ENCODE data around the gene PFN1. TPM values are rescaled to one million over a fixed set of nuclear protein-coding genes. Genes with fewer than 3 reads are reported as not detected.

The PFN1 gene
- total and polyA plus RNA-seq, 9 of the 15 experiments (the other 6 are each of a cell fraction or from before 2014, with no cell fraction given), result 60.5 to 1,479 (median 456) TPM

DNA sequence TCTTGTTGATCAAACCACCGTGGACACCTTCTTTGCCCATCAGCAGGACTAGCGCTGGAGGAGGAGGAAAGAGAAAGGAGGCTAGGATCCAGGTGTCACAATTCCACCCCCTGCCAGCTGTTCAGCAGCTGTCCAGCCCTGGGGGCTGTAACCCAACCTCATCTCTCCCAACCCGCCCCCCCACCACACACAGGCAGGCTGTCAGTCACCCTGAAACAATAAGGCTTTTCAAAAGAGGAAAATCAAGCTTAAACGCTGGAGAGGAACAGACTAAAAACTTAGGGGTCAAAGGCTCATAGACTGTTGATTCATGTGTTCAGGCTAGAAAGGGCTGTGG is 2.4 kb downstream of the PFN1 start:
- no TSS peak for BruUV-seq (replicated peaks)
- no peak overlapping the region for H2AFZ ChIP-seq (ENCODE audit: low read depth, low read length)
- peak overlapping the region; percentile 98 for H3K27ac ChIP-seq (ENCODE audit: extremely low read depth, low read depth, low read length)
- ChIA-PET CTCF (ENCODE audit: low intra/inter-chr PET ratio) (no interaction called here), POLR2A (interaction anchor here (0.6 to 3.2 kb wide), 4 partner anchors 17 to 813 kb away, joined by 3 to 21 read pairs (median 3); partner anchors contain the start of gene SPAG7)
- no peaks in the 10 kb centered on the region for H3K9me1 ChIP-seq (ENCODE audit: control insufficient read depth, insufficient read depth, low read length)
- peak overlapping the region; percentile 97 for H3K4me3 ChIP-seq
- H3K4me1 ChIP-seq (replicated peaks in 1 of 2; ENCODE audit: control insufficient read depth in 2 of 2, insufficient read depth in 2 of 2, low read length in 2 of 2), result peaks cover 24 to 37% of the 10 kb centered on the region in 2 experiments
- peaks cover 65% of the 10 kb centered on the region for H3K36me3 ChIP-seq (ENCODE audit: control insufficient read depth, insufficient read depth, low read length)
- peak overlapping the region; percentile 93 for H3K4me2 ChIP-seq (ENCODE audit: insufficient read depth, low read length)
- peak overlapping the region; percentile 50 to 97; a peak in 3 of 4 replicates for H3K9ac ChIP-seq (ENCODE audit: insufficient read depth in 1 of 2, low read depth in 2 of 2, low read length in 2 of 2)
- H3K9me3 ChIP-seq (replicated peaks; ENCODE audit: control insufficient read depth, insufficient read depth, low read depth, low read length), result no peaks in the 10 kb centered on the region
- FAIRE-seq (no peak), ATAC-seq (no peak), DNase-seq (ENCODE audit: extremely low read depth in 1 of 4, low spot score in 3 of 4) (no peak)
- WGBS (ENCODE audit: insufficient coverage, low coverage, missing lambda C conversion rate), result 10% methylated on average over 3 of the region's 4 CpGs
- intact Hi-C loops (cut with micrococcal nuclease) (loop anchor here (1.0 kb wide), 1 partner anchor 21 kb away; the partner anchor contains the start of gene SPAG7), in situ Hi-C loops (cut with MboI) (no loop called here)
- H4K20me1 ChIP-seq (replicated peaks; ENCODE audit: control insufficient read depth, insufficient read depth, low read length), result peaks cover 22% of the 10 kb centered on the region
- TF ChIP-seq ZNF764 (CRISPR knock-in tag; IDR thresholded peaks at IDR 0.05; ENCODE audit: low read depth), result no peak
- TF ChIP-seq, protein P1, sequence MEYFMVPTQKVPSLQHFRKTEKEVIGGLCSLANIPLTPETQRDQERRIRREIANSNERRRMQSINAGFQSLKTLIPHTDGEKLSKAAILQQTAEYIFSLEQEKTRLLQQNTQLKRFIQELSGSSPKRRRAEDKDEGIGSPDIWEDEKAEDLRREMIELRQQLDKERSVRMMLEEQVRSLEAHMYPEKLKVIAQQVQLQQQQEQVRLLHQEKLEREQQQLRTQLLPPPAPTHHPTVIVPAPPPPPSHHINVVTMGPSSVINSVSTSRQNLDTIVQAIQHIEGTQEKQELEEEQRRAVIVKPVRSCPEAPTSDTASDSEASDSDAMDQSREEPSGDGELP (CRISPR knock-in tag; IDR thresholded peaks at IDR 0.05; ENCODE audit: borderline replicate concordance), result 0 out of 2 replicates have a peak, but pooled peaks have one; percentile 29
- TF ChIP-seq COPS2 (conservative IDR thresholded peaks at IDR 0.05), result no peak
- TF ChIP-seq ELF1 (tag; IDR thresholded peaks at IDR 0.05), result no peak
- TF ChIP-seq CREBBP (IDR thresholded peaks at IDR 0.05; ENCODE audit: low read depth, low read length), result no peak
- peak in 1 of 2 experiments; percentile 37; a peak in 1 of 4 replicates for TF ChIP-seq SIN3A (IDR thresholded peaks at IDR 0.05; ENCODE audit: borderline replicate concordance in 2 of 2, control insufficient read depth in 1 of 2, low read depth in 2 of 2, low read length in 2 of 2)
- peaks cover 83% of the 10 kb centered on the region for H3K79me2 ChIP-seq (ENCODE audit: control insufficient read depth, insufficient read depth, low read length)
- no peaks in the 10 kb centered on the region for H3K27me3 ChIP-seq (ENCODE audit: control insufficient read depth in 2 of 2, insufficient read depth in 2 of 2, low read length in 2 of 2)
